NCI-H2171 (cell line): ENCODE data around the gene ARL11.

ENCODE experiments used
- DNase-seq: peaks from one replicate; lab custom pipeline; 2025; lab: John Stamatoyannopoulos, UW

The ARL11 gene

GRCh38 chr13:49649244-49649962 lies 21.1 kb downstream of the ARL11 start:
- no peak for DNase-seq

- DNase-seq, result no peak
These were observed 21.6 kb downstream of the ARL11 start for GRCh38 chr13:49649963-49650312.

GRCh38 chr13:49651570-49652354 lies 23.5 kb downstream of the ARL11 start:
- no peak for DNase-seq

- DNase-seq, result peak; percentile 18
These were observed 24.3 kb downstream of the ARL11 start for GRCh38 chr13:49652355-49653305.

GRCh38 chr13:49653478-49653877 lies 25.2 kb downstream of the ARL11 start:
- no peak for DNase-seq

- DNase-seq, result no peak
These were observed 25.7 kb downstream of the ARL11 start for GRCh38 chr13:49654011-49654410.

GRCh38 chr13:49655906-49656305 lies 27.6 kb downstream of the ARL11 start:
- no peak for DNase-seq

- no peak for DNase-seq
These were observed 28.9 kb downstream of the ARL11 start for GRCh38 chr13:49657241-49657641.

GRCh38 chr13:49664606-49665005 lies 36.3 kb downstream of the ARL11 start:
- DNase-seq, result no peak

- no peak for DNase-seq
These were observed 39.5 kb downstream of the ARL11 start for GRCh38 chr13:49667773-49668172.

GRCh38 chr13:49669735-49670309 lies 41.5 kb downstream of the ARL11 start:
- peak; percentile 45 for DNase-seq

GRCh38 chr13:49670828-49671227 lies 42.5 kb downstream of the ARL11 start:
- DNase-seq, result no peak

GRCh38 chr13:49676581-49677298 lies 48.4 kb downstream of the ARL11 start:
- DNase-seq, result no peak

GRCh38 chr13:49678191-49678914 lies 50.0 kb downstream of the ARL11 start:
- no peak for DNase-seq

- no peak for DNase-seq
These were observed 50.9 kb downstream of the ARL11 start for GRCh38 chr13:49679246-49679645.

- no peak for DNase-seq
These were observed 53.6 kb downstream of the ARL11 start for GRCh38 chr13:49681842-49682435.
